ENCODE measurements around the gene QSOX2. TPM values are rescaled to one million over a fixed set of nuclear protein-coding genes. Genes with fewer than 3 reads are reported as not detected.

QSOX2 gene
- total and polyA plus RNA-seq, 8 donors = 1.5 to 33.5 (median 5.4) TPM

DNA sequence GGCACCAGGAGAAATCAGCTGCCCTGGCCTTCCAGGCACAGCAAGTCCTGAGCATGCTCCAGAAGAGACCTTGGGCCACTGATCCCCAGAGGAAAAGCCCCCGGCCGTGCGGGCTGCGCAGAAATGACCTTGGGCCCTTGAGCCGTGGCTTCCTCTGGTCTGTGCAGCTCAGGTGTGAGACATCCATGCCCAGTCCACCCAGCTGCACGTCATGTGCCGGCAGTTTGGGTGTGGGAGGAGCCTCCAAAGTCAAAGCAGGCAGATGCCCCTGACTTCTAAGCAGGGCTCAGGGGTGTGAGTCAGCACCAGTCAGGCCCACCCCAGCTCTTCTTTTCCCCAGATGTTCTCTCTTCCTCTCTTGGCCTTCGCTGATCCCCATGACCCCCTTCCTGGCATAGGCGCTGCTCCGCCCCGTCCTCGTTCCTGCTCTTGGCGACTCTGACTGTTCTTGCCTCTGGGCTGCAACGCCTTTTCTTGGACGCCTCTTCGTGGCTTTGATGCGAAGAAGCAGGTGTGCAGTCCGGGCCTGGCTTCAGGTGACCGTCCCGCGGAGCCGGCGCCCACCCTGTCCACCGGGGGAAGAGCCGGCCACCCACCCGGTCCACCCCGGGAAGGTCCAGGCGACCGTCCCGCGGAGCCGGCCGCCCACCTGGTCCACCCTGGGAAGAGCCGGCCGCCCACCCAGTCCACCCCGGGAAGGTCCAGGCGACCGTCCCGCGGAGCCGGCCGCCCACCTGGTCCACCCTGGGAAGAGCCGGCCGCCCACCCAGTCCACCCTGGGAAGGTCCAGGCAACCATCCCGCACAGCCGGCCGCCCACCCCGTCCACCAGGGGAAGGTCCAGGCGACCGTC is 5.9 kb upstream of the QSOX2 start:
- TF ChIP-seq POLR2AphosphoS5 (IDR thresholded peaks at IDR 0.05) (no peak), POLR2A (IDR thresholded peaks at IDR 0.05) (no peak), EP300 (IDR thresholded peaks at IDR 0.05) (no peak)
- TF ChIP-seq, protein P1, sequence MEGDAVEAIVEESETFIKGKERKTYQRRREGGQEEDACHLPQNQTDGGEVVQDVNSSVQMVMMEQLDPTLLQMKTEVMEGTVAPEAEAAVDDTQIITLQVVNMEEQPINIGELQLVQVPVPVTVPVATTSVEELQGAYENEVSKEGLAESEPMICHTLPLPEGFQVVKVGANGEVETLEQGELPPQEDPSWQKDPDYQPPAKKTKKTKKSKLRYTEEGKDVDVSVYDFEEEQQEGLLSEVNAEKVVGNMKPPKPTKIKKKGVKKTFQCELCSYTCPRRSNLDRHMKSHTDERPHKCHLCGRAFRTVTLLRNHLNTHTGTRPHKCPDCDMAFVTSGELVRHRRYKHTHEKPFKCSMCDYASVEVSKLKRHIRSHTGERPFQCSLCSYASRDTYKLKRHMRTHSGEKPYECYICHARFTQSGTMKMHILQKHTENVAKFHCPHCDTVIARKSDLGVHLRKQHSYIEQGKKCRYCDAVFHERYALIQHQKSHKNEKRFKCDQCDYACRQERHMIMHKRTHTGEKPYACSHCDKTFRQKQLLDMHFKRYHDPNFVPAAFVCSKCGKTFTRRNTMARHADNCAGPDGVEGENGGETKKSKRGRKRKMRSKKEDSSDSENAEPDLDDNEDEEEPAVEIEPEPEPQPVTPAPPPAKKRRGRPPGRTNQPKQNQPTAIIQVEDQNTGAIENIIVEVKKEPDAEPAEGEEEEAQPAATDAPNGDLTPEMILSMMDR (IDR thresholded peaks at IDR 0.05) = no peak
- WGBS, 5 donors = 83 to 88% (median 87%) methylated on average over 23 to 50 of the region's 50 CpGs
- DNase-seq = no peak

DNA sequence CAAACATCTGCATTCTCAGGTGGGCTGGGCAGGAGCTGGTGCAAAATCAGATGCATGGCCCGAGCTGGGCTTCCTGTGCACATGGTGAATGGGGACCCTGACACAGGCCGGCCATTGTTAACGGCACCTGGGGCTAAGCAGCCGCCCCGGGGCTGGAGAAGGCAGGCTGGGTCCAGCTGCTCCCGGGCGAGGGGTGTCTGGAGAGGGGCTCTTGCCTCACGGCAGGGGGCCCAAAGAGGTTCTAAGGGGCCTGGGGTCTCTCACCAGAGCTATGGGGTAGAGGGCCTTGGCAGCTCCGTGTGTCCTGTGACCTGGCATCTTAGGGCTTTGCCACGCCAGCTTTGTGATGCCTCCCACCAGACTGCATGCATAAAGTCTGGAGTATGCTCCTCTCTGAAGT is 5.1 kb upstream of the QSOX2 start:
- no peak for TF ChIP-seq POLR2AphosphoS5 (IDR thresholded peaks at IDR 0.05)
- Histone ChIP-seq H3K4me1 (peaks cover 0 to 6% (median 4%) of the 10 kb centered on the region in 4 donors), H3K27me3 (peaks cover 0 to 36% (median 1%) of the 10 kb centered on the region in 3 donors), H3K36me3 (no peaks in the 10 kb centered on the region), H3K27ac (no peak overlapping the region), H3K4me3 (no peak overlapping the region), H3K9me3 (no peaks in the 10 kb centered on the region)
- 56 to 83% (median 61%) methylated on average over 3 to 10 of the region's 10 CpGs for WGBS, 5 donors
- no peak for DNase-seq
- intact Hi-C loops (cut with DNase I; ENCODE audit: low total_unique reads) = no loop called here

More for the DNA sequence above, 5.9 kb upstream of the QSOX2 start:
- Histone ChIP-seq H3K4me1 (no peaks in the 10 kb centered on the region), H3K4me3 (no peak overlapping the region), H3K9me3 (no peaks in the 10 kb centered on the region), H3K27ac (no peak overlapping the region), H3K36me3 (no peaks in the 10 kb centered on the region), H3K27me3 (peaks cover 0 to 44% (median 8%) of the 10 kb centered on the region in 3 donors)
- intact Hi-C loops (cut with DNase I; ENCODE audit: low total_unique reads) = no loop called here

DNA sequence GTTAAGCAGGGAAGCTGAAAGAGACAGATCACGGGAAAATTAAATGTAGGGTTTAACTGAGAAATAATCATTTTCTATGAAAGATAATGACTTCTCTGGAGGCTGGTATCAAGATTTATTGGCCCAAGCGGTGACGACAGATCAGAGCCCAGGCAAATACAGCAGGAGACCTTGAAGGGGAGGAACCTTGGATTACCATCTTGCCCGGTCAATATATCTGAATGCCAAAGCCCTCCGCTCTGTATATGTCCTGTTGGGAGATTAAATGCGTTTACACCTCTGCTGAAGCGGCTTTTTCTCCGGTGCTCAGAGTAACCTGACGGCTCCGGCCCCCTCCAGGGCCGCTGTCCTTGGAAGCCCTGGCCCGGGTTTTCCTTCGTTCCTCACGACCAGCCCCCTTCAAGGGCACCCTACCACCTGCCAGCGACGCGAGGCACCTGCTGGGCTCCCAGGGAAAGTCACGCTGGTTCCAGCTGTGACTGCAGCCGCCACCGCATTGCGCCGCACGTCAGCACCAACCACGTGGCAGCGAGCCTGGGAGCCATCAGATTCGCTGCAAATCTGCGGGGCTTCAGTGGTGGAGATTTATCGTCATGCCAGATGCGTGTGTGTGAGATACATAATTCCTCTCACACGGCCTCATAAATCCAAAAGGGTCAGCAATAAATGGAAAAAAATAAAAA is 4.4 kb upstream of the QSOX2 start:
- Histone ChIP-seq H3K27me3 (peaks cover 0 to 29% (median 0%) of the 10 kb centered on the region in 3 donors), H3K9me3 (no peaks in the 10 kb centered on the region), H3K36me3 (no peaks in the 10 kb centered on the region), H3K27ac (no peak overlapping the region), H3K4me1 (peaks cover 2 to 8% (median 7%) of the 10 kb centered on the region in 4 donors), H3K4me3 (no peak overlapping the region)
- 50 to 65% (median 53%) methylated on average over 30 of the region's 30 CpGs for WGBS, 5 donors
- intact Hi-C loops (cut with DNase I; ENCODE audit: low total_unique reads) = no loop called here
- TF ChIP-seq, protein P1 (IDR thresholded peaks at IDR 0.05) = no peak
- TF ChIP-seq POLR2A (IDR thresholded peaks at IDR 0.05) (no peak), EP300 (IDR thresholded peaks at IDR 0.05) (no peak), POLR2AphosphoS5 (IDR thresholded peaks at IDR 0.05) (no peak)
- DNase-seq = peak in 1 of 2 donors; percentile 78

DNA sequence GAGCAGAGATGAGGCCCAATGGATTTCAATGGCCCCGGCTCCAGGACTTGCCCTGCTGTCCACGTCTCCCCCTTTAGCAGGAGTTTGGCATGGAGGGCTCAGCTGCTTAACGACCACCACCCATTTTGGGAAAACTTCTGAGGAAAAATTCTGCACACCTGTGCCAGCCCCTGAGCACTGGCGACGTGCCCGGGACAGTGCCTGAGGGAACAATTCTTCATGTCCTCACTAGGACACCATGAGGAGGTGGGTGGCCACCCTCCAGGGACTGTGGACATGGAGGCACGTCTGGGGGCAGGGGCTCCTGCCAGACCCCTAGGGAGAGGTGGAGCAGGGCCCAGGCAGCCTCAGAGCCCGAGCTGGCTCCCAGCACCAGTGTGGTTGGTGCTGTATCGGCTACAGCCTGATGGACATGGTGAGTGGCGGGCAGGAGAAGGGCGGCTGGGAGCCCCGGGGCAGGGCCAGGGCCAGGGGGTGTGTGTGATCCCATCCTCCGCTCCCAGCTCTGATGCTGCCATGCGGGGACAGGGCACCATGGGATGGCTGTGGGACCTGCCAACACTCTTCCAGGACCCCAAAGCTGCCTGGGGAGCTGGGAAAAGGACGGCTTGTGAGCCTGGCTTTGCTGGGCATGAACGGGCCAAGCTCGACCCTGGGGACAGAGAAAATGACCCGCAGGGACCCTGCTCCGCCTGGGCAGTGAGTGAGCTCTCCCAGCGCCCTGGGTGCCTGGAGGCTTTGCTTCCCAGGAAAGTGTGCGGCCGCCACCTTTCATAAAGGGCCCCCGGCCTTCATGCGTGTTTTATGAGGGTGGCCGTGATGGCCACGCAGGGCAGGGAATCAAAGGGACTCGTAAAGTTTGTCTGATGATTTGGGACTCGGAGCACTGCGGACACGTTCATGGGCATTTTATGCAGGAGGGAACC is 3.6 kb upstream of the QSOX2 start:
- H3K9me3 ChIP-seq = no peaks in the 10 kb centered on the region
- peaks cover 10 to 16% (median 15%) of the 10 kb centered on the region in 4 donors for H3K4me1 ChIP-seq
- no peak for DNase-seq
- WGBS, 5 donors = 76 to 82% (median 81%) methylated on average over 26 to 30 of the region's 30 CpGs
- H3K27me3 ChIP-seq = peaks cover 0 to 21% (median 0%) of the 10 kb centered on the region in 3 donors
- no peak for TF ChIP-seq POLR2A (IDR thresholded peaks at IDR 0.05)
- TF ChIP-seq, protein P1 (IDR thresholded peaks at IDR 0.05) = no peak
- no peak for TF ChIP-seq POLR2AphosphoS5 (IDR thresholded peaks at IDR 0.05)
- no peak for TF ChIP-seq EP300 (IDR thresholded peaks at IDR 0.05)
- H3K4me3 ChIP-seq = no peak overlapping the region
- intact Hi-C loops (cut with DNase I; ENCODE audit: low total_unique reads) = no loop called here
- no peak overlapping the region for H3K27ac ChIP-seq
- H3K36me3 ChIP-seq = no peaks in the 10 kb centered on the region

Measured in stomach (tissue), 9 donors.